ENCODE data around the gene OLFML1. TPM values are rescaled to one million over a fixed set of nuclear protein-coding genes. Genes with fewer than 3 reads are reported as not detected.

Gene OLFML1
- total RNA-seq, 1 donor from 2014 or later: not detected

DNA sequence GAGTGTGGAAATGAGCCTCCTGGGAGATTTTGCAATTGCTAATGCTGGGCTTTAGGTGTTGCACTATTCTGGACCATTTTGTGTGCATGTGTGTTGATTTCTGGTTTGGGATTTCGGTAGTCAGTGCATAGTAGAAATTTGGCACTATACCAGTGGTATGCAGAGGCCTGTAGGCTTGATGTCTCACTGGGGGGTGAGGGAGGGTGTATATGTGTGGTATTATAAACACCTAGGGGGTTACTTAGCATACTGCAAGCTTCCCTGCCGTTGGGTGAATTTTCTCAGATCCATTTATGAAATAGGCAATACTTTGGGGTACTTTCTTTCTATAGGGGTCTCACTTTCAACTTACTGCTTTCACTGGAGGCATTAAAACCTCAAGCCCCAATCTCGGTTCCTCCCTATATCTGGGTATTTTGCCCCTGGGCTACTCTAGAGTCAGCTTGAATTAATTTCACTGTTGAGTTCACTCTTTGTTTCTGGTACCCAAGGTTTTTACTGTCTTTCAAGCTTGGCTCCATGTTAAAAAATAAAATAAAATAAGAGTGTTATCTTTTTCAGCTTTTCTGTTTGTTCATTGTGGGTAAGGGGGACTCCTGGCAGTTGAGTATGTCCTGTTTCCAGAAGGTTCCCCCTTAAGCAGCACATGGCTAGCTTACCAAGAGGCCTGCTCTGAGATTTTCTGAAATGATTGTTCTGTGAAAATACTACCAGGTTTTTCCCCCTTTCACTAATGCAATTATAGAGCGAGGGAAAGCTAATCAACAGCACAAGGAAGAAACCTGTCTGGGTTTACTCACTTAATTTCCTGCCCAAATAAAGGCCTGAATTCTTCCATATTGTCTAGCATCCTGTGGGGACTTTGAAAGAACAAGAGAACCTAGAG is 74.3 kb downstream of the OLFML1 start:
- H3K79me2 ChIP-seq (ENCODE audit: low read depth): no peaks in the 10 kb centered on the region
- no peaks in the 10 kb centered on the region for H3K9me3 Mint-ChIP-seq
- H3K27ac ChIP-seq: no peak overlapping the region
- H3F3A ChIP-seq (ENCODE audit: low read depth): no peaks in the 10 kb centered on the region
- no peaks in the 10 kb centered on the region for H3K9me3 ChIP-seq (ENCODE audit: low read depth)
- no peaks in the 10 kb centered on the region for H4K20me1 ChIP-seq (ENCODE audit: low read depth)
- no peak overlapping the region for H3K4me3 ChIP-seq
- H3K27ac Mint-ChIP-seq: no peak overlapping the region
- no peak for DNase-seq (ENCODE audit: low spot score)
- TF ChIP-seq, protein P1, sequence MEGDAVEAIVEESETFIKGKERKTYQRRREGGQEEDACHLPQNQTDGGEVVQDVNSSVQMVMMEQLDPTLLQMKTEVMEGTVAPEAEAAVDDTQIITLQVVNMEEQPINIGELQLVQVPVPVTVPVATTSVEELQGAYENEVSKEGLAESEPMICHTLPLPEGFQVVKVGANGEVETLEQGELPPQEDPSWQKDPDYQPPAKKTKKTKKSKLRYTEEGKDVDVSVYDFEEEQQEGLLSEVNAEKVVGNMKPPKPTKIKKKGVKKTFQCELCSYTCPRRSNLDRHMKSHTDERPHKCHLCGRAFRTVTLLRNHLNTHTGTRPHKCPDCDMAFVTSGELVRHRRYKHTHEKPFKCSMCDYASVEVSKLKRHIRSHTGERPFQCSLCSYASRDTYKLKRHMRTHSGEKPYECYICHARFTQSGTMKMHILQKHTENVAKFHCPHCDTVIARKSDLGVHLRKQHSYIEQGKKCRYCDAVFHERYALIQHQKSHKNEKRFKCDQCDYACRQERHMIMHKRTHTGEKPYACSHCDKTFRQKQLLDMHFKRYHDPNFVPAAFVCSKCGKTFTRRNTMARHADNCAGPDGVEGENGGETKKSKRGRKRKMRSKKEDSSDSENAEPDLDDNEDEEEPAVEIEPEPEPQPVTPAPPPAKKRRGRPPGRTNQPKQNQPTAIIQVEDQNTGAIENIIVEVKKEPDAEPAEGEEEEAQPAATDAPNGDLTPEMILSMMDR (IDR thresholded peaks at IDR 0.05): no peak
- TF ChIP-seq EZH2 (IDR thresholded peaks at IDR 0.05) (no peak), EZH2phosphoT487 (IDR thresholded peaks at IDR 0.05) (no peak)
- H3K4me1 ChIP-seq: peaks cover 17% of the 10 kb centered on the region
- no peak overlapping the region for H3K9ac ChIP-seq
- no peaks in the 10 kb centered on the region for H3K27me3 ChIP-seq
- peaks cover 4% of the 10 kb centered on the region for H3K4me1 Mint-ChIP-seq
- H3K4me3 Mint-ChIP-seq: no peak overlapping the region
- no peaks in the 10 kb centered on the region for H3K36me3 Mint-ChIP-seq
- H2AFZ ChIP-seq (replicated peaks): no peak overlapping the region
- no peak overlapping the region for H3K4me2 ChIP-seq
- no peaks in the 10 kb centered on the region for H3K27me3 Mint-ChIP-seq (ENCODE audit: insufficient read depth, low read depth)
- no peaks in the 10 kb centered on the region for H3K36me3 ChIP-seq

Other genes starting within 250 kb of the OLFML1 start
- 5.2 and 5.3 TPM in 2 replicates for gene SYT9, start 233.6 kb upstream of the OLFML1 start, total RNA-seq (ENCODE audit: low replicate concordance)
- gene PPFIBP2, start 28.5 kb downstream of the OLFML1 start, total RNA-seq (ENCODE audit: low replicate concordance): 4.6 and 8.7 TPM in 2 replicates
- gene CYB5R2, start 188.0 kb downstream of the OLFML1 start, total RNA-seq (ENCODE audit: low replicate concordance): 24.6 and 37.1 TPM in 2 replicates
- not detected in 2 replicates for gene OVCH2, start 221.0 kb downstream of the OLFML1 start, total RNA-seq (ENCODE audit: low replicate concordance)